H7 (cell line): ENCODE data around the gene GALNTL6. TPM values are rescaled to one million over a fixed set of nuclear protein-coding genes. Genes with fewer than 3 reads are reported as not detected.
"Not testable (repeated sequence)": the region's sequence is repeated elsewhere in the genome, so short reads cannot be mapped to it uniquely, and the experiment has no call there.

Experiments
- DNase-seq: peaks from one replicate; pipeline ENCODE4 v3.0.0; 2012
- H3K27me3 ChIP-seq: 2 replicates; pipeline ENCODE4 v1.6.0; 2011; ENCODE audit warnings: mild to moderate bottlenecking, low read length; ENCODE audit not compliant: control insufficient read depth, insufficient read depth
- H3K36me3 ChIP-seq: replicated peaks from 2 replicates; pipeline ENCODE4 v1.5.1; 2011; ENCODE audit warnings: low read length; ENCODE audit not compliant: control insufficient read depth, insufficient read depth
- H3K4me3 ChIP-seq: 2 replicates; pipeline ENCODE4 v1.5.1; 2011; ENCODE audit warnings: low read depth, mild to moderate bottlenecking, control low read depth, low read length, moderate library complexity; ENCODE audit not compliant: insufficient read depth
- total RNA-seq: library from RNA; depleted of rRNA; stranded (reverse); fragments of >200 nt; shearing (Covaris generic); gene quantifications from 2 replicates; pipeline ENCODE4 v1.2.3, GENCODE V29; 2014

The GALNTL6 gene
- total RNA-seq, 1 experiment from 2014 or later = 0.24 TPM

- no peaks in the 10 kb centered on the region for H3K36me3 ChIP-seq
- H3K27me3 ChIP-seq = no peaks in the 10 kb centered on the region
- no peak overlapping the region for H3K4me3 ChIP-seq
- DNase-seq = no peak
These were observed 599.8 kb downstream of the GALNTL6 start for GRCh38 chr4:172412851-172413580.

GRCh38 chr4:172428979-172429378, 615.8 kb downstream of the GALNTL6 start:
- not testable (repeated sequence) for DNase-seq, H3K36me3 ChIP-seq, H3K4me3 ChIP-seq, H3K27me3 ChIP-seq

GRCh38 chr4:172480471-172480870, 667.3 kb downstream of the GALNTL6 start:
- Histone ChIP-seq H3K4me3 (no peak overlapping the region), H3K27me3 (no peaks in the 10 kb centered on the region), H3K36me3 (no peaks in the 10 kb centered on the region)
- DNase-seq = no peak

- no peak overlapping the region for H3K4me3 ChIP-seq
- H3K36me3 ChIP-seq = no peaks in the 10 kb centered on the region
- H3K27me3 ChIP-seq = no peaks in the 10 kb centered on the region
- no peak for DNase-seq
These were observed 668.8 kb downstream of the GALNTL6 start for GRCh38 chr4:172481802-172482508.

GRCh38 chr4:172485007-172485406, 671.8 kb downstream of the GALNTL6 start:
- no peak for DNase-seq
- H3K27me3 ChIP-seq = no peaks in the 10 kb centered on the region
- H3K36me3 ChIP-seq = no peaks in the 10 kb centered on the region
- H3K4me3 ChIP-seq = no peak overlapping the region

GRCh38 chr4:172486531-172486930, 673.3 kb downstream of the GALNTL6 start:
- Histone ChIP-seq H3K27me3 (no peaks in the 10 kb centered on the region), H3K36me3 (no peaks in the 10 kb centered on the region), H3K4me3 (no peak overlapping the region)
- no peak for DNase-seq

GRCh38 chr4:172489861-172490260, 676.7 kb downstream of the GALNTL6 start:
- no peak for DNase-seq
- no peak overlapping the region for H3K4me3 ChIP-seq
- no peaks in the 10 kb centered on the region for H3K36me3 ChIP-seq
- H3K27me3 ChIP-seq = no peaks in the 10 kb centered on the region

- H3K4me3 ChIP-seq = no peak overlapping the region
- no peaks in the 10 kb centered on the region for H3K27me3 ChIP-seq
- no peaks in the 10 kb centered on the region for H3K36me3 ChIP-seq
- no peak for DNase-seq
These were observed 682.6 kb downstream of the GALNTL6 start for GRCh38 chr4:172495769-172496168.

GRCh38 chr4:172497321-172497720, 684.1 kb downstream of the GALNTL6 start:
- H3K27me3 ChIP-seq = no peaks in the 10 kb centered on the region

GRCh38 chr4:172514011-172514410, 700.8 kb downstream of the GALNTL6 start:
- Histone ChIP-seq H3K27me3 (no peaks in the 10 kb centered on the region), H3K36me3 (no peaks in the 10 kb centered on the region), H3K4me3 (no peak overlapping the region)
- no peak for DNase-seq

More at GRCh38 chr4:172497321-172497720, 684.1 kb downstream of the GALNTL6 start:
- Histone ChIP-seq H3K4me3 (no peak overlapping the region), H3K36me3 (no peaks in the 10 kb centered on the region)
- no peak for DNase-seq

- Histone ChIP-seq H3K36me3 (no peaks in the 10 kb centered on the region), H3K27me3 (no peaks in the 10 kb centered on the region), H3K4me3 (no peak overlapping the region)
- DNase-seq = no peak
These were observed 701.6 kb downstream of the GALNTL6 start for GRCh38 chr4:172514801-172515200.

- Histone ChIP-seq H3K4me3 (no peak overlapping the region), H3K27me3 (no peaks in the 10 kb centered on the region), H3K36me3 (no peaks in the 10 kb centered on the region)
- DNase-seq = peak; percentile 12
These were observed 702.2 kb downstream of the GALNTL6 start for GRCh38 chr4:172515266-172515879.

- Histone ChIP-seq H3K27me3 (no peaks in the 10 kb centered on the region), H3K4me3 (no peak overlapping the region), H3K36me3 (no peaks in the 10 kb centered on the region)
- DNase-seq = no peak
These were observed 704.2 kb downstream of the GALNTL6 start for GRCh38 chr4:172517391-172517790.

GRCh38 chr4:172521248-172521647, 708.0 kb downstream of the GALNTL6 start:
- no peak for DNase-seq
- Histone ChIP-seq H3K4me3 (no peak overlapping the region), H3K36me3 (no peaks in the 10 kb centered on the region), H3K27me3 (no peaks in the 10 kb centered on the region)

GRCh38 chr4:172521680-172522079, 708.5 kb downstream of the GALNTL6 start:
- no peaks in the 10 kb centered on the region for H3K27me3 ChIP-seq
- H3K36me3 ChIP-seq = no peaks in the 10 kb centered on the region
- no peak for DNase-seq
- H3K4me3 ChIP-seq = no peak overlapping the region
